ENCODE results near the gene SNRNP25. TPM values are rescaled to one million over a fixed set of nuclear protein-coding genes. Genes with fewer than 3 reads are reported as not detected.

Gene SNRNP25
- total and polyA plus RNA-seq, 2 donors (not counting 3 experiments of a cell fraction or from before 2014, with no cell fraction given) = 41.8 to 49.6 TPM

- no peak overlapping the region for H3K9ac ChIP-seq (replicated peaks; ENCODE audit: extremely low read depth, insufficient read depth, low read length)
- POLR2A ChIA-PET = no interaction called here
- no peak overlapping the region for H3K27ac ChIP-seq (ENCODE audit: insufficient read depth, low read depth, low read length)
- BruUV-seq (replicated peaks) = no TSS peak
- no peak overlapping the region for H3K4me3 ChIP-seq (replicated peaks in 1 of 3; ENCODE audit: insufficient read depth in 1 of 3, low read depth in 1 of 3, low read length in 3 of 3)
- FAIRE-seq = no peak
- CTCF ChIA-PET = interaction anchor here (2.3 to 18.5 kb wide), 4 partner anchors 11 to 43 kb away, joined by 20 to 790 read pairs (median 60); partner anchors contain the start of genes MPG, POLR3K and SNRNP25
- H3K79me2 ChIP-seq (ENCODE audit: control insufficient read depth, insufficient read depth, low read length) = peaks cover 19% of the 10 kb centered on the region
- H3K4me2 ChIP-seq (ENCODE audit: insufficient read depth, low read length) = no peak overlapping the region
- no peak overlapping the region for H2AFZ ChIP-seq (ENCODE audit: low read depth, low read length)
- no peak for DNase-seq (ENCODE audit: low read depth, low spot score)
- no peaks in the 10 kb centered on the region for H3K27me3 ChIP-seq (ENCODE audit: control insufficient read depth in 2 of 2, insufficient read depth in 2 of 2, low read length in 2 of 2)
- H3K4me1 ChIP-seq (ENCODE audit: control insufficient read depth, extremely low read depth, insufficient read depth, low read length) = no peaks in the 10 kb centered on the region
- dilution Hi-C loops (cut with MboI; ENCODE audit: extremely low pct_ligation_motif_present, low sequenced_read_pairs) = no loop called here
- no peaks in the 10 kb centered on the region for H3K9me3 ChIP-seq (replicated peaks; ENCODE audit: control insufficient read depth, insufficient read depth, low read length)
- no peaks in the 10 kb centered on the region for H3K9me1 ChIP-seq (replicated peaks; ENCODE audit: control insufficient read depth, extremely low read depth, insufficient read depth, low read length)
- TF ChIP-seq FOS (IDR thresholded peaks at IDR 0.05; ENCODE audit: borderline replicate concordance, insufficient read depth, low read length) (no peak), MYC (IDR thresholded peaks at IDR 0.05; ENCODE audit: low read depth, low read length) (no peak), CTCF (IDR thresholded peaks at IDR 0.05; ENCODE audit: extremely low read depth in 1 of 2, insufficient read depth in 1 of 2, low read depth in 1 of 2, low read length in 2 of 2) (no peak), JUN (IDR thresholded peaks at IDR 0.05; ENCODE audit: borderline replicate concordance, insufficient read depth, insufficient read length, low read depth) (no peak), POLR2A (IDR thresholded peaks at IDR 0.05; ENCODE audit: low read depth, low read length) (no peak), POLR2AphosphoS5 (IDR thresholded peaks at IDR 0.05; ENCODE audit: insufficient read depth, low read depth, low read length) (no peak), MAX (IDR thresholded peaks at IDR 0.05; ENCODE audit: insufficient read depth, insufficient read length) (no peak), EZH2 (IDR thresholded peaks at IDR 0.05; ENCODE audit: borderline replicate concordance, low read depth, low read length, severe bottlenecking) (no peak), GATA2 (IDR thresholded peaks at IDR 0.05; ENCODE audit: insufficient read depth, insufficient read length, low read depth, low read length) (no peak)
- H4K20me1 ChIP-seq (replicated peaks; ENCODE audit: control insufficient read depth, extremely low read depth, insufficient read depth, low read length) = no peaks in the 10 kb centered on the region
- H3K36me3 ChIP-seq (ENCODE audit: control insufficient read depth in 2 of 2, extremely low read depth in 1 of 2, insufficient read depth in 2 of 2, low read length in 2 of 2) = peaks cover 0 to 43% of the 10 kb centered on the region in 2 experiments
- intact Hi-C loops (cut with micrococcal nuclease) = loop anchor here (1.0 kb wide), 3 partner anchors 19 to 116 kb away; no protein-coding TSS in a partner anchor
Measured at GRCh38 chr16:64914-65255, 11.3 kb downstream of the SNRNP25 start.
